Muscle layer of duodenum (tissue), 2 donors: ENCODE results near the gene FAM117A.
"Not testable (repeated sequence)": the region's sequence is repeated elsewhere in the genome, so short reads cannot be mapped to it uniquely, and the experiment has no call there.

Experiments used
- H3K27ac ChIP-seq: one replicate; pipeline ENCODE4 v1.7.0; 2013; ENCODE audit warnings: mild to moderate bottlenecking, low read length
- H3K27me3 ChIP-seq: one replicate; pipeline ENCODE4 v1.7.0; 2013; ENCODE audit warnings: low read depth, mild to moderate bottlenecking, control low read depth, low read length
- H3K36me3 ChIP-seq, 2 donors: one replicate each; pipeline ENCODE4 v1.7.0; 2013; ENCODE audit warnings: low read length in 2 of 2, control low read depth in 1 of 2, mild to moderate bottlenecking in 1 of 2; ENCODE audit not compliant: insufficient read depth in 2 of 2, control insufficient read depth in 1 of 2
- H3K4me1 ChIP-seq, 2 donors: one replicate each; pipeline ENCODE4 v1.7.0; 2013; ENCODE audit warnings: low read length in 2 of 2, mild to moderate bottlenecking in 2 of 2, control low read depth in 1 of 2, moderate library complexity in 1 of 2; ENCODE audit not compliant: insufficient read depth in 2 of 2, control insufficient read depth in 1 of 2
- H3K4me3 ChIP-seq, 2 donors: one replicate each; pipeline ENCODE4 v1.7.0; 2013; ENCODE audit warnings: low read length in 2 of 2, low read depth in 1 of 2, mild to moderate bottlenecking in 1 of 2
- H3K9me3 ChIP-seq, 2 donors: one replicate each; pipeline ENCODE4 v1.7.0; 2013; ENCODE audit warnings: low read length in 2 of 2, control low read depth in 1 of 2, mild to moderate bottlenecking in 1 of 2; ENCODE audit not compliant: control insufficient read depth in 1 of 2
- donor health status: healthy.

The FAM117A gene

GRCh38 chr17:49760296-49760695 is 3.6 kb downstream of the FAM117A start:
- Histone ChIP-seq H3K4me3 (no peak overlapping the region), H3K36me3 (no peaks in the 10 kb centered on the region), H3K27ac (no peak overlapping the region), H3K9me3 (no peaks in the 10 kb centered on the region), H3K27me3 (no peaks in the 10 kb centered on the region), H3K4me1 (peaks cover 8 to 41% of the 10 kb centered on the region in 2 donors)

GRCh38 chr17:49759203-49759602 is 4.7 kb downstream of the FAM117A start:
- Histone ChIP-seq H3K4me3 (no peak overlapping the region), H3K27me3 (no peaks in the 10 kb centered on the region), H3K9me3 (no peaks in the 10 kb centered on the region), H3K36me3 (no peaks in the 10 kb centered on the region), H3K27ac (no peak overlapping the region), H3K4me1 (peaks cover 8 to 39% of the 10 kb centered on the region in 2 donors)

- H3K4me3 ChIP-seq, H3K27ac ChIP-seq, H3K36me3 ChIP-seq, H3K9me3 ChIP-seq, H3K27me3 ChIP-seq: not testable (repeated sequence)
- H3K4me1 ChIP-seq, result peaks cover 8 to 45% of the 10 kb centered on the region in 2 donors
Observed at GRCh38 chr17:49758464-49759010, 5.4 kb downstream of the FAM117A start.

GRCh38 chr17:49757151-49757777 is 6.7 kb downstream of the FAM117A start:
- Histone ChIP-seq H3K9me3 (no peaks in the 10 kb centered on the region), H3K4me3 (no peak overlapping the region), H3K27me3 (no peaks in the 10 kb centered on the region), H3K27ac (no peak overlapping the region), H3K4me1 (peaks cover 8 to 33% of the 10 kb centered on the region in 2 donors), H3K36me3 (no peaks in the 10 kb centered on the region)

GRCh38 chr17:49756323-49757150 is 7.4 kb downstream of the FAM117A start:
- Histone ChIP-seq H3K27me3 (no peaks in the 10 kb centered on the region), H3K4me1 (peaks cover under 1 to 32% of the 10 kb centered on the region in 2 donors), H3K9me3 (no peaks in the 10 kb centered on the region), H3K27ac (no peak overlapping the region), H3K4me3 (no peak overlapping the region), H3K36me3 (no peaks in the 10 kb centered on the region)

- H3K36me3 ChIP-seq, result no peaks in the 10 kb centered on the region
- peaks cover 0 to 26% of the 10 kb centered on the region in 2 donors for H3K4me1 ChIP-seq
- no peaks in the 10 kb centered on the region for H3K27me3 ChIP-seq
- H3K27ac ChIP-seq, result no peak overlapping the region
- H3K9me3 ChIP-seq, result no peaks in the 10 kb centered on the region
- H3K4me3 ChIP-seq, result no peak overlapping the region
Observed at GRCh38 chr17:49755663-49756283, 8.2 kb downstream of the FAM117A start.

GRCh38 chr17:49753959-49754391 is 10.0 kb downstream of the FAM117A start:
- Histone ChIP-seq H3K4me1 (peaks cover 0 to 26% of the 10 kb centered on the region in 2 donors), H3K4me3 (no peak overlapping the region), H3K9me3 (no peaks in the 10 kb centered on the region), H3K36me3 (no peaks in the 10 kb centered on the region), H3K27me3 (no peaks in the 10 kb centered on the region), H3K27ac (no peak overlapping the region)

GRCh38 chr17:49752508-49752907 is 11.4 kb downstream of the FAM117A start:
- Histone ChIP-seq H3K9me3 (no peaks in the 10 kb centered on the region), H3K27ac (no peak overlapping the region), H3K27me3 (no peaks in the 10 kb centered on the region), H3K36me3 (no peaks in the 10 kb centered on the region), H3K4me1 (peaks cover 0 to 32% of the 10 kb centered on the region in 2 donors), H3K4me3 (no peak overlapping the region)

- no peak overlapping the region for H3K27ac ChIP-seq
- no peak overlapping the region for H3K4me3 ChIP-seq
- no peaks in the 10 kb centered on the region for H3K27me3 ChIP-seq
- H3K4me1 ChIP-seq, result peaks cover 4 to 22% of the 10 kb centered on the region in 2 donors
- no peaks in the 10 kb centered on the region for H3K36me3 ChIP-seq
- H3K9me3 ChIP-seq, result no peaks in the 10 kb centered on the region
Observed at GRCh38 chr17:49749730-49750129, 14.2 kb downstream of the FAM117A start.

GRCh38 chr17:49748791-49749190 is 15.1 kb downstream of the FAM117A start:
- Histone ChIP-seq H3K9me3 (no peaks in the 10 kb centered on the region), H3K4me3 (no peak overlapping the region), H3K27ac (no peak overlapping the region), H3K36me3 (no peaks in the 10 kb centered on the region), H3K27me3 (no peaks in the 10 kb centered on the region), H3K4me1 (peaks cover 4 to 17% of the 10 kb centered on the region in 2 donors)

- no peak overlapping the region for H3K27ac ChIP-seq
- H3K4me1 ChIP-seq, result peaks cover 4 to 17% of the 10 kb centered on the region in 2 donors
- no peaks in the 10 kb centered on the region for H3K27me3 ChIP-seq
- H3K36me3 ChIP-seq, result no peaks in the 10 kb centered on the region
- no peak overlapping the region for H3K4me3 ChIP-seq
- no peaks in the 10 kb centered on the region for H3K9me3 ChIP-seq
Observed at GRCh38 chr17:49748223-49748622, 15.7 kb downstream of the FAM117A start.
